Muscle of leg (tissue), 11 donors: ENCODE data around the gene GRIN2C. TPM values are rescaled to one million over a fixed set of nuclear protein-coding genes. Genes with fewer than 3 reads are reported as not detected.

Source experiments
- DNase-seq: peaks from one replicate; pipeline ENCODE4 v3.0.0; 2013
- H3K27ac ChIP-seq: one replicate; pipeline ENCODE4 v1.5.1; 2013; ENCODE audit warnings: mild to moderate bottlenecking, low read length, control low read depth
- H3K27me3 ChIP-seq: one replicate; pipeline ENCODE4 v1.6.1; 2013; ENCODE audit warnings: low read length; ENCODE audit not compliant: control insufficient read depth, insufficient read depth
- H3K36me3 ChIP-seq: one replicate; pipeline ENCODE4 v1.6.1; 2013; ENCODE audit warnings: low read length; ENCODE audit not compliant: control insufficient read depth, insufficient read depth
- H3K4me1 ChIP-seq: one replicate; pipeline ENCODE4 v1.6.1; 2013; ENCODE audit warnings: low read length; ENCODE audit not compliant: control insufficient read depth, insufficient read depth
- H3K4me3 ChIP-seq: one replicate; pipeline ENCODE4 v1.5.1; 2013; ENCODE audit warnings: low read length, control low read depth
- H3K9me3 ChIP-seq: replicated peaks from 2 replicates; pipeline ENCODE4 v1.6.1; 2013; ENCODE audit warnings: low read depth, low read length; ENCODE audit not compliant: control insufficient read depth
- WGBS: methylation state at CpG from one replicate; pipeline ENCODE4 v1.1.5; 2013; ENCODE audit warnings: missing lambda C conversion rate; ENCODE audit not compliant: insufficient coverage; 5-methylcytosine and 5-hydroxymethylcytosine counted together
- polyA plus RNA-seq, 8 donors: library from polyadenylated mRNA; unstranded; fragments of 120-200 nt; gene quantifications; one replicate each; pipeline versions ENCODE4 v1.2.1 to v1.2.3, GENCODE V29; 2013; ENCODE audit warnings: inconsistent platforms in 1 of 8, low replicate concordance in 1 of 8; ENCODE audit not compliant: insufficient read length in 8 of 8, insufficient read depth in 1 of 8
- total RNA-seq: library from RNA; stranded (reverse); fragments of 120-200 nt; gene quantifications from one replicate; pipeline ENCODE4 v1.2.4, GENCODE V29; 2013

Gene GRIN2C
- total and polyA plus RNA-seq, 9 donors: 0.64 to 2.3 (median 1.2) TPM

GRCh38 chr17:74821655-74822334 is 37.9 kb downstream of the GRIN2C start:
- Histone ChIP-seq H3K9me3 (no peaks in the 10 kb centered on the region), H3K4me1 (peaks cover 52% of the 10 kb centered on the region), H3K27me3 (no peaks in the 10 kb centered on the region), H3K4me3 (no peak overlapping the region), H3K27ac (no peak overlapping the region), H3K36me3 (peaks cover 24% of the 10 kb centered on the region)
- 57% methylated on average over 7 of the region's 13 CpGs for WGBS
- no peak for DNase-seq

- Histone ChIP-seq H3K9me3 (no peaks in the 10 kb centered on the region), H3K4me3 (no peak overlapping the region), H3K27me3 (no peaks in the 10 kb centered on the region), H3K4me1 (peaks cover 54% of the 10 kb centered on the region), H3K36me3 (peaks cover 22% of the 10 kb centered on the region), H3K27ac (no peak overlapping the region)
- no peak for DNase-seq
- 89% methylated on average over 8 of the region's 16 CpGs for WGBS
Observed at GRCh38 chr17:74819801-74820436, 39.8 kb downstream of the GRIN2C start.

GRCh38 chr17:74818291-74818938 is 41.3 kb downstream of the GRIN2C start:
- 86% methylated on average over 10 of the region's 16 CpGs for WGBS
- H3K27ac ChIP-seq: no peak overlapping the region
- H3K36me3 ChIP-seq: peaks cover 22% of the 10 kb centered on the region
- H3K4me1 ChIP-seq: peaks cover 48% of the 10 kb centered on the region
- no peaks in the 10 kb centered on the region for H3K27me3 ChIP-seq
- H3K4me3 ChIP-seq: no peak overlapping the region
- DNase-seq: no peak
- no peaks in the 10 kb centered on the region for H3K9me3 ChIP-seq

- 88% methylated on average over 10 of the region's 18 CpGs for WGBS
- Histone ChIP-seq H3K9me3 (no peaks in the 10 kb centered on the region), H3K27ac (no peak overlapping the region), H3K4me3 (no peak overlapping the region), H3K4me1 (peaks cover 46% of the 10 kb centered on the region), H3K36me3 (peaks cover 22% of the 10 kb centered on the region), H3K27me3 (no peaks in the 10 kb centered on the region)
- no peak for DNase-seq
Observed at GRCh38 chr17:74816905-74817620, 42.6 kb downstream of the GRIN2C start.

- WGBS: 72% methylated on average over 11 of the region's 15 CpGs
- peaks cover 18% of the 10 kb centered on the region for H3K36me3 ChIP-seq
- H3K4me3 ChIP-seq: no peak overlapping the region
- H3K9me3 ChIP-seq: no peaks in the 10 kb centered on the region
- no peak for DNase-seq
- no peaks in the 10 kb centered on the region for H3K27me3 ChIP-seq
- H3K27ac ChIP-seq: no peak overlapping the region
- H3K4me1 ChIP-seq: peaks cover 38% of the 10 kb centered on the region
Observed at GRCh38 chr17:74815550-74816370, 43.9 kb downstream of the GRIN2C start.

GRCh38 chr17:74815067-74815466 is 44.6 kb downstream of the GRIN2C start:
- H3K4me1 ChIP-seq: peaks cover 40% of the 10 kb centered on the region
- DNase-seq: no peak
- H3K27ac ChIP-seq: no peak overlapping the region
- H3K9me3 ChIP-seq: no peaks in the 10 kb centered on the region
- H3K4me3 ChIP-seq: no peak overlapping the region
- peaks cover 13% of the 10 kb centered on the region for H3K36me3 ChIP-seq
- H3K27me3 ChIP-seq: no peaks in the 10 kb centered on the region
- WGBS: 88% methylated on average over 4 of the region's 7 CpGs

GRCh38 chr17:74814453-74814852 is 45.2 kb downstream of the GRIN2C start:
- no peaks in the 10 kb centered on the region for H3K9me3 ChIP-seq
- H3K27me3 ChIP-seq: no peaks in the 10 kb centered on the region
- H3K27ac ChIP-seq: no peak overlapping the region
- H3K4me3 ChIP-seq: no peak overlapping the region
- no peak for DNase-seq
- peaks cover 40% of the 10 kb centered on the region for H3K4me1 ChIP-seq
- peaks cover 7% of the 10 kb centered on the region for H3K36me3 ChIP-seq
- WGBS: 79% methylated on average over 2 of the region's 5 CpGs

GRCh38 chr17:74812109-74813009 is 47.3 kb downstream of the GRIN2C start:
- 28% methylated on average over 13 of the region's 23 CpGs for WGBS
- peak; percentile 69 for DNase-seq
- Histone ChIP-seq H3K9me3 (no peaks in the 10 kb centered on the region), H3K4me1 (peaks cover 50% of the 10 kb centered on the region), H3K27me3 (no peaks in the 10 kb centered on the region), H3K4me3 (no peak overlapping the region), H3K27ac (no peak overlapping the region), H3K36me3 (peaks cover 4% of the 10 kb centered on the region)
